T-helper 2 cell (primary cell): ENCODE results near the gene BRSK2.
"Not testable (repeated sequence)": the region's sequence is repeated elsewhere in the genome, so short reads cannot be mapped to it uniquely, and the experiment has no call there.

Experiments
- DNase-seq, 5 experiments: peaks; one replicate each; pipeline versions ENCODE4 v3.0.0 to v3.0.0-alpha.2; 2012 to 2022
- total RNA-seq, 2 donors: gene quantifications; one replicate each; lab custom pipeline; 2026; lab: John Stamatoyannopoulos, UW

The BRSK2 gene
- total RNA-seq = 0 to 0.13 reads per million in 2 donors

DNA sequence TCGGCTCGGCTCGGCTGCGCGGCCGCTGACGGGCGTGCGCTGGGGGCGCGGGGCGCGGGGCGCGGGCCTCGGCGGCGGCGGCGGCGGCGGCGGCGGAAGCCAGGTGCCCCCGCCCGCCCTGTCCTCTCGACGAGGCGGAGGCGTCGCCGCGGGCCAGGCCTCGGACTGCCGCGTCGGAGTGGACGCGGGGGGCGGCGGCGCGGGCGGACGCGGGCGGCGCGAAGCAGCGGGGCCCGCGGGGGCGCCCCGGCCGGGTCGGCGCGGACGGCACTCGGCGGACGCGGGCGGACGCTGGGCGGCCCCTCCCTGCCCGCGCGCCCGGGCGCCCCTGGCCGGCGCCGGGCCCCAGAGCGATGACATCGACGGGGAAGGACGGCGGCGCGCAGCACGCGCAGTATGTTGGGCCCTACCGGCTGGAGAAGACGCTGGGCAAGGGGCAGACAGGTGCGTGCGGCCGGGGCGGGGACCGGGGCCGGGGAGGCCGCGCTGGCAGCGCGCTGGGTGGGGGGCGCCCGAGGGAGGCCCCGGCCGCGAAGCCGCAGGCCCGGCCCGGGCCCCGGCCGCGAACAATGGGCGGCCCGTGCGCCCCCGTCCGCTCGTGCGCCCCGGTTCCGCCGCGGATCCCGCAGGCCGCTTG lies at the start of gene BRSK2:
BRSK2 (plus strand) TSS at position 3 of the 637 bp plus-strand sequence; CDS start at position 354, 351 bp downstream.
- DNase-seq = no peak

DNA sequence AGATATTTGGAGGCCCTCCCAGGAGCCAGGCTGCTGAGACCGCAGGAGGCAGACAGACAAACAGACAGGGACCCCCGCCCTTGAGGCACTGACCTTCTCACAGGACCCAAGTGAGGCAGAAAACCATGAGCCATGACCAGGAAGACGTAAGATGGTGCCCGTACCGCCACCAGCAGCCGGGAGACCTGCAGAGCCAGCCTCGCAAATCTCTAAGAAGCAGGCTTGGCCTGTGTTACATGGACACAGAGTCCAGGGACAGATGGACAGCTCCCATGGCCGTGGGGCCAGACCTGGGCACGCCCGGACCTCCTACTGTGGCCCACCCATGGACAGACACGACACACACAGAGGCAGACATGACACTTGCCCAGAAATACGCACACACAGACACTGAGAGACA lies 49.6 kb upstream of the BRSK2 start:
- DNase-seq = no peak

DNA sequence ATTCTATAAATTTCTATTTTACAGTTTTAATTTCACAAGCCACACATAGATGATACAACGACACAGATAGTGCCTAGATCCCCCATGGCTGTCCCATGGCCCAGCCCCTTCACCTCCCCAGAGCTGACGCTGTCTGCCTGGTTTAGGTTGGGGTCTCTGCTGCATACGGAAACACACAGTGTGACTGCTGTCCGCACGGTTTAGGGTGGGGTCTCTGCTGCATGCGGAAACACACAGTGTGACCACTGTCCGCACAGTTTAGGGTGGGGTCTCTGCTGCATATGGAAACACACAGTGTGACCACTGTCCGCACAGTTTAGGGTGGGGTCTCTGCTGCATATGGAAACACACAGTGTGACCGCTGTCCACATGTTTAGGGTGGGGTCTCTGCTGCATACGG lies 48.5 kb upstream of the BRSK2 start:
- DNase-seq = not testable (repeated sequence)

DNA sequence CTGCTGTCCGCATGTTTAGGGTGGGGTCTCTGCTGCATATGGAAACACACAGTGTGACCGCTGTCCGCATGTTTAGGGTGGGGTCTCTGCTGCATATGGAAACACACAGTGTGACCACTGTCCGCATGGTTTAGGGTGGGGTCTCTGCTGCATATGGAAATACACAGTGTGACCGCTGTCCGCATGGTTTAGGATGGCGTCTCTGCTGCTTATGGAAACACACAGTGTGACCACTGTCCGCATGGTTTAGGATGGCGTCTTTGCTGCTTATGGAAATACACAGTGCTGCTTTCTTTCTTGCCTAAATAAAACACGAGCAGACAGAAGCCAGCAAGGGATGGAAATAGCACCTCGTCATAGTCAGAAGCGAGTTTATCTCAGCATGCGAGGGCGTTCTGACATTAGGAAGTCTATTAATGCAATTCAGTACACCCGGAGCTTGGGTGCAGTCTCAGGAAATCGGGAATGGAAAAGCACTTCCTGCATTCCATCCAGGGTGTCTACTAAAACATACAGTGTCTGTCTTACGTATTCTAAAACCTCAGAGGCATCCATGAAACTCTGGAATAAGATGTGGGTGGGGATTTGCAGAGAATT lies 47.7 kb upstream of the BRSK2 start:
- no peak for DNase-seq

DNA sequence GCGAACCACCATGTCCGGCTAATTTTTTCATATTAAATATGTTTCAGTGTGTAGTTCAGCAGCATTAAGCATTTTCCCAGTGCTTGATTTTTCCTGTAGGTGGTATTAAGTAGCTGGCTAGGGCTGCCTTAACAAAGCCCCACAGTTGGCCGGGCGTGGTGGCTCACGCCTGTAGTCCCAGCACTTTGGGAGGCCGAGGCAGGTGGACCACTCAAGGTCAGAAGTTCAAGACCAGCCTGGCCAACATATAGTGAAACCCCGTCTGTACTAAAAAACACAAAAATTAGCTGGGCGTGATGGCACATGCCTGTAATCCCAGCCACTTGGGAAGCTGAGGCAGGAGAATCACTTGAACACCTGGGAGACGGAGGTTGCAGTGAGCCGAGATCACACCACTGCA lies 46.8 kb upstream of the BRSK2 start:
- DNase-seq = no peak

DNA sequence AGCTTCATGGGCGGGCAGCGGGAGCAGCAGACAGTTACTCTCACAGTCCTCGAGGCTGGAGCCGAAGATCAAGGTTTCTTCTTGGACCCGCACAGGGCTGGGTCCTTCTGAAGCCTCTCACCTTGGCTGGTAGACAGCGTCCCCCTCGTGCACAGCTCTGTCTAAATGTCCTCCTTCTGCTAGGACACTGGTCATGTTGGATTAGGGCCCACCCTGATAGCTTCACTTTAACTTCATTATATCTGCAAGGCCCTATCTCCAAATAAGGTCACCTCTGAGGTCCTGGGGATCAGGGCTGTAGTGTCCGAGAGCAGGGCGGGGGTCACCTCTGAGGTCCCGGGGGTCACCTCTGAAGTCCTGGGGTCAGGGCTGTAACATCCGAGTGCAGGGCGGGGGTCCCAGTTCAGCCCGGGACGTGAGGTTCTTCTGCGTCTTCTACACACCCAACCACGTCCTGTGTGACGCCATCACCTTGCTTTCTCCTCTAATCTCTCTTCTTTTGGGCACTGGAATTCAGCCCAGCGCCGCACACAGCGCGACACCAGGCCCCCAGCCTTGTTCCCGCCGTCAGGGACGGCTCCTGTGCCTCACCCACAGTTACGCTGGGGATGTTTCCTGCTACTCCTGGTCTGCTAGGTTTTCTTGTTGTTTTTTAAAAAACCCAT lies 46.2 kb upstream of the BRSK2 start:
- no peak for DNase-seq

DNA sequence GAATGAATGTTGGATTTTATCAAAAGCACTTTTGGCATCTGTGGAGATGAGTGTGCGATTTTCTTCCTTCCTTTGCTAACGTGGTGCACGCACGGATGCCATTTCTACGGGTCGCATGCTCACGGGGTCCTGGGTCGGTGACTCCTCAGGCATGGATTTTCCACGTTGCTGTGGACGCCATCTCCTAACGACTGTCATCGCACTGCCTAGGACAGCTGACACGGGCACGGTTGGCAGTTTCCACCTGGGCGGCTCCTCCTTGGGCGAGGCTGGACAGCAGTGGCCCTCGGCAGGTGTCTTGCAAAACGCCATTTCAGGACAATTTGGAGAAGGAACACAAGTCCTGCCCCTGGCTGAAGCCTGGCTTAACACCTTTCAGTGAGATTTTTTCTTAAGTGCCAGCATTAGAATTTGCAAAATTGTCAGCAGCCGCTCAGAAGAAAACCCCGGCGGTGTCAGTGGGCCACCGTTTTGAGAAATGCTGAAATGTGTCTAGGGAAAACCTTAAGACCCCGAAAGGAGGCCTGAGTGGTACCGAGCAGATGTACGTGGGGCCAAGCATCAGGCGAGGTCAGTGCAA lies 45.6 kb upstream of the BRSK2 start:
- no peak for DNase-seq

DNA sequence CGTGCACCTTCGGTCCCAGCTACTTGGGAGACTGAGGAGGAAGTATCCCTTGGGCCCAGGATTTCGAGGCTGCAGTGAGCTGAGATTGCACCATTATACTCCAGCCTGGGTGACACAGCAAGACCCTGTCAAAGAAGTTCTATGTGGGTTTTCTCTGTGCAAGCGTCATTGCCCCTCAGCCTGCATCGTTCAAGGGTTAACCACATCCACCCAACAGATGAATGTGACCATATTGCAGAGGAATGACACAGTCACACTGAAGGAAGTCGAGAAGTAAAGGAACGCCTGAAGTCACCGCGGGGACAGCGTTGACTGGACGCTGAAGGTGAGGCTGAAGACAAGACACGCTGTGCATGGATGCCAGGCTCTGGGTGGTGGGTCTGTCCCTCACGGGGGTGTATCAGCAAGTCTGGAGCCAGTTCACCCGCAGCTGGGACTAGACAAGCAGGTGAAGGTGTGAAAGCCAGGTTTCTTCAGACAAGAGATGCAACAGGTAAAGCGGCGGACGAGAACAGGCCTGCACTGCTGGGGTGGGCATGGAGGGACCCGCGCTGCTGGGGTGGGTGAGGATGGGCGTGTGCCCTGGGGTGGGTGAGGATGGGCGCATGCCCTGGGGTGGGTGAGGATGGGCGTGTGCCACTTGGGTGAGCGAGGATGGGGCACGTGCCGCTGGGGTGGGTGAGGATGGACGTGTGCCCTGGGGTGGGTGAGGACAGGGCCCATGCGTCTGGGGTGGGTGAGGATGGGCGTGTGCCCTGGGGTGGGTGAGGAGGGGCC lies 43.8 kb upstream of the BRSK2 start:
- DNase-seq = peak in 1 of 5 experiments; percentile 45

DNA sequence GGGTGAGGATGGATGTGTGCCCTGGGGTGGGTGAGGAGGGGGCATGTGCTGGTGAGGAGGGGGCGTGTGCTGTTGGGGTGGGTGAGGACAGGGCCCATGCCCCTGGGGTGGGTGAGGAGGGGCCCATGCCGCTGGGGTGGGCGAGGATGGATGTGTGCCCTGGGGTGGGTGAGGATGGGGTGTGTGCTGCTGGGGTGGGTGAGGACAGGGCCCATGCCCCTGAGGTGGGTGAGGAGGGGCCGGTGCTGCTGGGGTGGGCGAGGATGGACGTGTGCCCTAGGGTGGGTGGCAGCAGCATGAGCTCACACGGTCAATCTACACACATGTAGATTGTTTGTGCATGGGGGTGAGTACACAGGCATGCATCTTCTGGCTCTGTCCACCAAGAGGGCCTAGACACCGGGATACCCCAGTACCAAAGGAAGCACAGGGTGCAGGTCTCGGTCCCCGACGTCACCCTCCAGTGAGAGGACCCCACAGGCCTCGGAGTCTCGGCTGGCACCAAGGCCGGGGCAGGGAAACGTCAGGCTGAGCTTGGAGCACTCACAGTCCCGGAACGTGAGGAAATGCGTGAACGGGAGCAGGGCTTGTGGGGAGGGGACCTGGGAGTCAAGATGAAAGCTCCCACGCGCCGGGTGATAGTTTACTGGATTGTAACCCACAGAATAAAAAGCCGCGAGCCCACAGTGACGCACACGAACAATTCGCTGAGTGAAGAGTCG lies 42.9 kb upstream of the BRSK2 start:
- no peak for DNase-seq

DNA sequence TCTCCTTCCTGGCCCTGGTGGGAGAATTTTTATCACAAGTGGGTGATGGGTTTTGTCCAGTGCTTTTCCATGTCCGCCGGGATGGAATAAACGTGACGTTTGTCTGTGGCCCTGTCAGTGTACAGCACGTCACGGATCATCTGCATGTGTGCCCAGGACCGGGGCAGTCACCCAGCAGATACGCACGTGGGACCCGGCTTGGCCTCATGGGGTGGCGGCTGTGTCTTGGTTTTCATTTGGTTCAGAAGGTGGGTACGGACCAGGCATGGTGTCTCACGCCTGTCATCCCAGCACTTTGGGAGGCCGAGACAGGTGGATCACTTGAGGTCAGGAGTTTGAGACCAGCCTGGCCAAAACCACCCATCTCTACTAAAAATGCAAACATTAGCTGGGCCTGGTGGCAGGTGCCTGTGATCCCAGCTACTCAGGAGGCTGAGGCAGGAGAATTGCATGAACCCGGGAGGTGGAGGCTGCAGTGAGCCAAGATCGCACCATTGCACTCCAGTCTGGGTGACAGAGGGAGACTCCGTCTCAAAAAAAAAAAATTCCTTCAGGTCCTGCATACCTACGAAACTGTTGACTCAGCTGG lies 42.2 kb upstream of the BRSK2 start:
- not testable (repeated sequence) for DNase-seq

DNA sequence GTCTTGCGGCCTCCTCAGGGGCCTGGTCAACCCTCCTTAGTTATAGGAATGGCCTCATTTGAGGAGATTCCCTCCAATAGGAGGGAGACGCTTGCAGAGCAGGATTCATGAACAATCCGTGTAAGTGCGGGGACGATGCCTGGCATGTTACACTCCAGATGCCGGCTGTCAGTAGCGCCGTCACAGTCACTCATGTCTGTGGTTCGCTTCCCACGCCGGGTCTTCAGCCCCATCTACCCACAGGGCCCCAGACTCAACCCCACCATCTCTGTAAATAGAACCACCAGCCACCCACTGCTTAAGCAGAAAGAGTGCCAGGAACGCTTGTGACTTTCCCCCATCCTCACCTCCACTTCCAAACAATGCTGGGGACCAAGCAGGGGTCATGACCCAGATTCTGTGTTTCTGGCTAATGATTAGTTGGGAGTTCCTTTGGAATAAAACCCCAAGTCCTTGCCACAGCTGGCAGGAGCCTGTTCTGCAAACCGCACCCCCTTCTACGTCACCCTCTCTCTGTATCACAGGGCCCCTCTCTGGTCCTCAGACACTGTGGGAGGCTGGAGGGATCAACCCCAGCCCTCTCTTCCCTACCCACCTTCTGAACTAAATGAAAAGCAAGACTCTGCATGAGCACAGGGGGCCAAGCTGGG lies 41.5 kb upstream of the BRSK2 start:
- DNase-seq = no peak

DNA sequence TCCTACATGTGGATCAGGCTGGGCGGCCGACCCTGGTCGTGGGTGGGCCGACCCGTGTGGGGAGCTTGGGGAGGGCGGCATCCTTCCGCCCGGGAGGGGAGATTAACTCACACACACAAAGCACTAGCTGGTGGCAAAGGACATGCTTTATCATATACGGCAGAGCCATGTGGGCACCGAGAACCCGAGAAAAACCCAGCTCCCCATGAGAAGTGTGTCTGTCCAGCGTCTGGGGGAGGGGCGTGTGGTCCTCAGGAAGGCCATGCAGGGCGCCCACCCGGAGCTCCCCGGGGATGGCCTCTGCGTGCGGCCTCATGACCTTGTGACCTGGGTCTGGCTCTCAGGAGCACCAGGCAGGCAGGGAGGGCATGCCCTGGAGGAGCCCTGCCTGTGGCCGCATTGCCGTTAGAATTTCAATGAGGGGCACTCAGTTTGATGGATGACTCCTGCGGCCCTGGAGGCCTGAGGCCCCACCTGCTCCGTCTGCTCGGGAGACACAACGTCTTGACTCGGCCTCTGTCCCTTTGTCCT lies 40.9 kb upstream of the BRSK2 start:
- no peak for DNase-seq

DNA sequence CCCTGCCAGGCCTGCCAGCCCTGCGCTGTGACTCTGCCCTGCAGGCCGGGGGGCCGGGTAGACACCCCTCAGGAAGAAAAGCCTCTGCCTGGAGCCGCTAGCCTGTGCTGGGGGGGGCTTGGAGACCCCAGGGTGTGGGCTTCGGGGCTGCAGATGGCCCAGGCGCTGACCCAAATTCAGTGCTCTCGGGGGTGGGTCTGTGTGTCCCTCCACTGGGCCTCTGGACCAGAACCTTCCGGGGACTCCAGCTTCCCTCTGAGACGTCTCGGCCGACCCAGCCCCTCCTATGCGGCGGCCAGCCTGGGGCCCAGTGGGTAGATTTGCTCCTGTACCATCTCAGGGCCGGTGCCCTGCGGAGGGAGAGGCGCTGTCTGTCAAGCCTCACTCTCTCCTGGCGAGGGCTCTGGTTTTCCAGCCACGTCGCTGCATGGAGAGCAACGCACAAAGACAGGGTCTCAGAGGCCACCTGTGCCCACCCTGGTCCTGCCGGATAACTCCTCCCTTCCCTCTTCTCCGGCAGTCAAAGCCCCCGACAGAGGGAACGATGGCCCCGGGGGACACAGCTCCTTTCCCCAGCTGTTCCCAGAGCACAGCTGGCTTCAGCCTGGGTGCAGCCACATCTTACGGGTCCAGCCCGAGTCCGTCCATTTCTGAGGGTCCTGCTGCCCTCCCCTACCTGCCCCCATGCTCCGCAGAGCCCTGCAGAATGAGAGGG lies 40.2 kb upstream of the BRSK2 start:
- no peak for DNase-seq

DNA sequence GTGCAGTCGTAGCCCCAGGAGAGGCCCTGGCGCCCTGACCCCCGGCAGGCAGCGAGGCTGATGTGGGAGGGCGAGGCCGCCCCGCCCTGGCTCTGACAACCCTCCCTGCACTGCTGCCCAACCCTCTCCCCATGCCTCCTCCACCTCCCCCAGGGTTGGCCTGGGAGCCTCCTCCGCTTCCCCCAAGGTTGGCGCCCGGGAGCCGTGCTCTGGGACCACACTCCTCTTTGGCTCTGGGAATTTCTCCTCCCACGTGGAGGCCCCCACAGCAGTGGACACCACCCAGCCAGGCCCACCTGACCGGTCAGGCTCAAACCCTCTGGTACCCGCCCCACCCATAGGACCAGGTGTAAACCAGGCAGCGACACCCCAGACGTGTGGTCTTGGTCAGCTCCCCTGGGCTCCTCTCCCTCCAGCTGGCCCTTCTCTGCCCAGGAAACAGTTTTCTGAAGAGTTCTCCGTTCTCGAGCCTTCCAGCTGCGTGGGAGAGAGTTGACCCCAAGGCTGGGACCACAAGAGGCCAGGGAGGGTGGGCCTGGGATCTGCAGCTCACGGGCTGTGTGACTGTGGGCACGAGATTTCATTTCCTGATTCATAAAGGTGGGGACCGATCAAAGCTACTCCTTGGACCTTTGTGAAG lies 39.5 kb upstream of the BRSK2 start:
- no peak for DNase-seq

DNA sequence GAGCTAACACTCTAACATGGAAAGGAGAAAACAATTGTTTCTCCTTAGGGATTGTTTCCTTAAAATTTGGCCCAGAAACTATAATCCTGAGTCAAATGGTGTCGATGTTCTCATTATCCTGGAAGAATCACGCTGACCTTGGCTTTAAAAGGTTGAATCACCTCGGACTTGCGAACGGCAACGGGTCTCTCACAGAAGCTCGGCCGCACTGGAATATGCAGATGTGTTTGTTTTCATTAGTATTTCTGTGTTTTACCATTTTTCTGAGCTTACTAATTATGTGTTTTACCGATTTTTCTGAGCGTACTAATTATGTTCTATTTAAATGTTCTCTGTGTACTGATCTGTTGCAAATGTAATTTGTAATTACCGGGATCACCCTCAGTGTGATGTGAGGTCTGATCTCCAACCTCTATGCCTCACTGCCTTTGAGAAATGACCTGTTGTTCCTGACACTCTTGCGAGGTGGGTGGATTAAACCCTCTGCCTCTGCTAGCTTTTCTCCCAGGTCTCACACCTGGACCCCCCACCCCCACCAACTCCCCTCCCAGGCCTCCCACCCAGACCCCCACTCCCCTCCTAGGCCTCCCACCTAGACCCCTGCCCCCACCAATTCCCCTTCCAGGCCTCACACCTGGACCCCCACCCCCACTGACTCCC lies 38.3 kb upstream of the BRSK2 start:
- DNase-seq = no peak

DNA sequence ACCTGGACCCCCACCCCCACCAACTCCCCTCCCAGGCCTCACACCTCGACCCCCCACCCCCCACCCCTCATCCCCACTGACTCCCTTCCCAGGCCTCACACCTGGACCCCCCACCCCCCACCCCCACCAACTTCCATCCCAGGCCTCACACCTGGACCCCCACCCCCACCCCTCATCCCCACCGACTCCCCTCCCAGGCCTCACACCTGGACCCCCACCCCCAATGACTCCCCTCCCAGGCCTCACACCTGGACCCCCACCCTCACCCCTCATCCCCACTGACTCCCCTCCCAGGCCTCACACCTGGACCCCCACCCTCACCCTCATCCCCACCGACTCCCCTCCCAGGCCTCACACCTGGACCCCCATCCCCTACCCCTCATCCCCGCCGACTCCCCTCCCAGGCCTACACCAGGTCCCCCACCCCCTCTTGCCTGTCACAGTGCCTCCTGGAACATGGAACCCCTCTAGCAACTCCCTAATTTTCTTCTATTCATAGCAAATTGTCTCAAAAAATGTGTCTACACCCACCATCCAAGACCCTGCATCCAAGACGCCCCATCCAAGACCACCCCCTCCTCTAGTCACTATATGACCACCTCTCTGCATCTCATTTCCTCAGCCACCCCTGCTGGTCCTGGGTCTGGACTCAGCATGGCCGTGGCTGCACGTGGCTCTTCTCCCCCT lies 36.9 kb upstream of the BRSK2 start:
- no peak for DNase-seq

DNA sequence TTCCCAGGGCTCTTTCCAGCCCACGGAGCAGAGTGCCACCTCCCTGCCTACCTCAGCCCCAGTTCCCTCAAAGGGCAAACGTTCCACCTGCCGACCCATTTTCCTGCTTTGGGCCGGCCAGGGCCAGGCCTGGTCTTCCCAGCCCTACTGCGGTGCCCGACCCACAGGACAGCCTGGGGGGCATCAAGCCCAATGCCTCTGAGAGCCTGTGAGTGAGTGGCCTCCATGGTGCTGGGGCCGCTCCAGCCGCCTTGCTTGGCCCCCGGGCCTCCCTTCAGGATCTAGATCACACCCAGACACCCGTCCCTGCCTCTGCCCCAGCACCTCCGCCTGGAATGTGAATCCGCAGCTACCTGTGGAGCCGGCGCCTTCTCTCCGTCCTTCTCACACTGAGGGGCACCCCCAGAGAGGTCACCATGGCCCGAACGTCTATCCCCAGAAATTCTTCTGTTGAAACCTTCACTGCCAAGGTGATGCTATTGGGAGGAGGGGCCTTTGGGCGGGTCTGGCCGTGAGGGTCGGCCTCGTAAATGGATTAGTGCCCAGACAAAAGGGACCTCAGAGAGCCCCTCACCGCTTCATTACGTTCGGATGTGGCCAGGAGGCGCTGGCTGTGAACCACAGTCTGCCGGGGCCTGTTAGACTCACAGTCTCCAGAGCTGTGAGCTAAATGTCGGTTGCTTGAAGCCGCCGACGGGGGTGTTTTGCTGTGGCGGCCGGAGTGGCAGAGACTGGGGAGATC lies 36.2 kb upstream of the BRSK2 start:
- no peak for DNase-seq
